Tibial nerve (tissue), 4 donors: Measurements from ENCODE around the gene APH1B. TPM values are rescaled to one million over a fixed set of nuclear protein-coding genes. Genes with fewer than 3 reads are reported as not detected.
A peak's percentile ranks its signal among the peaks of the same experiment; 100 is the strongest.

ENCODE experiments used
- DNase-seq, 2 donors: peaks; one replicate each; pipeline ENCODE4 v3.0.0-alpha.2; 2019; ENCODE audit warnings: low spot score in 2 of 2
- H3K27ac ChIP-seq, 4 donors: fragments of 200-600 bp; sonication (generic) in 3 of 4; one replicate each; pipeline ENCODE4 v1.5.1; 2017 to 2019; ENCODE audit warnings: mild to moderate bottlenecking in 1 of 4
- H3K27me3 ChIP-seq, 2 donors: fragments of 200-600 bp; sonication (generic) in 1 of 2; one replicate each; pipeline versions ENCODE4 v1.5.1 to v1.6.0; 2017 to 2019
- H3K36me3 ChIP-seq, 3 donors: fragments of 200-600 bp; sonication (generic); one replicate each; pipeline ENCODE4 v1.5.1; 2018 to 2019
- H3K4me1 ChIP-seq, 4 donors: fragments of 200-600 bp; sonication (generic) in 3 of 4; one replicate each; pipeline ENCODE4 v1.5.1; 2017 to 2019
- H3K4me3 ChIP-seq, 4 donors: fragments of 200-600 bp; sonication (generic) in 3 of 4; one replicate each; pipeline ENCODE4 v1.5.1; 2017 to 2019; ENCODE audit warnings: mild to moderate bottlenecking in 1 of 4, moderate library complexity in 1 of 4
- H3K9me3 ChIP-seq, 4 donors: fragments of 200-600 bp; sonication (generic) in 3 of 4; one replicate each; pipeline ENCODE4 v1.5.1; 2017 to 2019
- EP300 ChIP-seq, 2 donors: sonication (generic); formaldehyde crosslinking; IDR thresholded peaks; one replicate each; pipeline ENCODE4 v1.6.1; 2017; ENCODE audit warnings: antibody characterized with exemption in 2 of 2, mild to moderate bottlenecking in 1 of 2
- POLR2A ChIP-seq, 2 donors: fragments of 450-650 bp; IDR thresholded peaks; one replicate each; pipeline ENCODE4 v1.6.1; 2017; ENCODE audit warnings: antibody characterized with exemption in 2 of 2, mild to moderate bottlenecking in 2 of 2, moderate library complexity in 2 of 2
- WGBS, 2 donors: methylation state at CpG; one replicate each; pipeline ENCODE4 v1.1.5; 2018; 5-methylcytosine and 5-hydroxymethylcytosine counted together
- total RNA-seq, 4 donors: library from RNA; depleted of rRNA; stranded (reverse); fragments of >200 nt; gene quantifications; one replicate each; pipeline ENCODE4 v1.1.0, GENCODE V29; 2016
- TF ChIP-seq, protein P1 (sequence below), 5 experiments: fragments of 200-600 bp in 3 of 5; fragments of 450-650 bp in 2 of 5; sonication (generic) in 3 of 5; IDR thresholded peaks; one replicate each; pipeline ENCODE4 v1.5.1; 2016 to 2019; ENCODE audit warnings: antibody characterized with exemption in 5 of 5, mild to moderate bottlenecking in 3 of 5, moderate library complexity in 2 of 5

The APH1B gene
- total RNA-seq, 4 donors from 2014 or later: 11.0 to 18.4 (median 16.1) TPM

DNA sequence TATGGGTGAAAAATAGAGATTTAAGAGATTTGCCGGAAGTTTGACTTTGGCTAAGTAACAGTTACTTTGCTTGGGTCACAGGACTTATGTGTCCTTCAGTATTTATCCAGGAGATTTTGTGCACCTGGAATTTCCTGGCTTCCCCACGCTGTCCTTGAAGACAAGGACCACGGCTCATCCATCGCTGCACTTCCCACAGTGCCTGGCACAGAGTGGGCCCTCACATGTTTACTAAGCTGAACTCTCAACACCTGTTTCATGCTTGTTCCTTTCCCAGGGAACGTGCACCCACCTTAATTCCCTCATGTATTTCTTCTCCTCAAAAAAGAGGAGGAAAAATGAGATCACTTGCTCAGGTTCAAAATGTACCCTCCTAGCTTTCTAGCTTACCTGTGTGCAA lies 72.2 kb downstream of the APH1B start:
- no peaks in the 10 kb centered on the region for H3K36me3 ChIP-seq
- TF ChIP-seq EP300 (IDR thresholded peaks at IDR 0.05): no peak
- no peak for DNase-seq
- peaks cover 0 to 46% (median 6%) of the 10 kb centered on the region in 4 donors for H3K4me1 ChIP-seq
- H3K27me3 ChIP-seq: no peaks in the 10 kb centered on the region
- H3K27ac ChIP-seq: peak overlapping the region in 2 of 4 donors; percentile 63 to 68
- no peak overlapping the region for H3K4me3 ChIP-seq
- 95 to 97% methylated on average over 5 of the region's 5 CpGs for WGBS, 2 donors
- H3K9me3 ChIP-seq: no peaks in the 10 kb centered on the region

DNA sequence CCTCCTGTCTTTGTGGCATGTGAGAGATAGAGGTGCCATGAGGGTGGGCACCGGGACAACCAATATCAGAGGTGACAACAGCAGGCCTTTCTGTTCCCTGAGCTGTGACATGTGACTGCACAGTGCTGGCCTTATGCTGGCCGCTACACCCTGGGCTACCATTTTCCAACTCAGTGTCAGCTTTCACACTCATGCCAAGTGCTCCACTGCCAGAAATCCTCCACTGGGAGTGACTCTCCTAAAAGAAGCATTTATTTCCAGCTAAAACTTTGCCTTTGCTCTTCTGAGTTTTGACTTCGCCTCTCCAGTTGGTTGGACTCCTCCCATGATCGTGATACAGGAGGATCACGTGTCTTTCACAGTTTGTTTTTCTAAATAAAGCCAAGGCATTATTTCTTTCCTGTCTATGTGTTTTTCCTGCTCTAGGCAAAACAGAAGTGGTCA lies 72.8 kb downstream of the APH1B start:
- Histone ChIP-seq H3K4me1 (peaks cover 0 to 46% (median 6%) of the 10 kb centered on the region in 4 donors), H3K4me3 (no peak overlapping the region), H3K27me3 (no peaks in the 10 kb centered on the region), H3K9me3 (no peaks in the 10 kb centered on the region), H3K27ac (peak overlapping the region in 3 of 4 donors; percentile 36 to 68 (median 63)), H3K36me3 (no peaks in the 10 kb centered on the region)
- peak in 1 of 2 donors; percentile 55 for DNase-seq
- 41 to 45% methylated on average over 5 of the region's 5 CpGs for WGBS, 2 donors
- TF ChIP-seq EP300 (IDR thresholded peaks at IDR 0.05): peak in 1 of 2 donors; percentile 35
- no peak for TF ChIP-seq POLR2A (IDR thresholded peaks at IDR 0.05)

DNA sequence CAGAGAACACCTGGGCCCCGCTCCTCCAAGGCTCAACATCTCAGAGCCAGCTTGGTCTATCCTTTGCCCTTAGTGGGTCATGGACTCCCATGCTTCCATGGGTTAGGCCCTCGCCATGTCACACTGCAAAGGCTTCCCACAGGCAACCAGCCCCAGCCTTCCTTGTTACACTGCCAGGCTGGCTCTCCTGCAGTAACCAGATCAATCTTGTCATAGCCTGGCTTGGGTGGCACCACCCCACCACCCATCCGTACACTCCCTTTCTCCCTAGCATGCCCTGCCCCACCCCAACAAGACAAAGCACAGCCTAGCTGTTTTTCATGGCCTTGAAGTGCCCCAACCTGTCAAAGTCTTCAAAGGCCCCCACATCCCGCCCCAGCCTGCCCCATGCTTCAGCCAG lies 73.8 kb downstream of the APH1B start:
- TF ChIP-seq EP300 (IDR thresholded peaks at IDR 0.05) (no peak), POLR2A (IDR thresholded peaks at IDR 0.05) (no peak)
- TF ChIP-seq, protein P1, sequence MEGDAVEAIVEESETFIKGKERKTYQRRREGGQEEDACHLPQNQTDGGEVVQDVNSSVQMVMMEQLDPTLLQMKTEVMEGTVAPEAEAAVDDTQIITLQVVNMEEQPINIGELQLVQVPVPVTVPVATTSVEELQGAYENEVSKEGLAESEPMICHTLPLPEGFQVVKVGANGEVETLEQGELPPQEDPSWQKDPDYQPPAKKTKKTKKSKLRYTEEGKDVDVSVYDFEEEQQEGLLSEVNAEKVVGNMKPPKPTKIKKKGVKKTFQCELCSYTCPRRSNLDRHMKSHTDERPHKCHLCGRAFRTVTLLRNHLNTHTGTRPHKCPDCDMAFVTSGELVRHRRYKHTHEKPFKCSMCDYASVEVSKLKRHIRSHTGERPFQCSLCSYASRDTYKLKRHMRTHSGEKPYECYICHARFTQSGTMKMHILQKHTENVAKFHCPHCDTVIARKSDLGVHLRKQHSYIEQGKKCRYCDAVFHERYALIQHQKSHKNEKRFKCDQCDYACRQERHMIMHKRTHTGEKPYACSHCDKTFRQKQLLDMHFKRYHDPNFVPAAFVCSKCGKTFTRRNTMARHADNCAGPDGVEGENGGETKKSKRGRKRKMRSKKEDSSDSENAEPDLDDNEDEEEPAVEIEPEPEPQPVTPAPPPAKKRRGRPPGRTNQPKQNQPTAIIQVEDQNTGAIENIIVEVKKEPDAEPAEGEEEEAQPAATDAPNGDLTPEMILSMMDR (IDR thresholded peaks at IDR 0.05): no peak
- 83 to 97% methylated on average over 4 of the region's 4 CpGs for WGBS, 2 donors
- Histone ChIP-seq H3K4me3 (no peak overlapping the region), H3K27me3 (no peaks in the 10 kb centered on the region), H3K9me3 (no peaks in the 10 kb centered on the region), H3K36me3 (no peaks in the 10 kb centered on the region), H3K27ac (no peak overlapping the region), H3K4me1 (peaks cover 0 to 46% (median 6%) of the 10 kb centered on the region in 4 donors)
- no peak for DNase-seq

DNA sequence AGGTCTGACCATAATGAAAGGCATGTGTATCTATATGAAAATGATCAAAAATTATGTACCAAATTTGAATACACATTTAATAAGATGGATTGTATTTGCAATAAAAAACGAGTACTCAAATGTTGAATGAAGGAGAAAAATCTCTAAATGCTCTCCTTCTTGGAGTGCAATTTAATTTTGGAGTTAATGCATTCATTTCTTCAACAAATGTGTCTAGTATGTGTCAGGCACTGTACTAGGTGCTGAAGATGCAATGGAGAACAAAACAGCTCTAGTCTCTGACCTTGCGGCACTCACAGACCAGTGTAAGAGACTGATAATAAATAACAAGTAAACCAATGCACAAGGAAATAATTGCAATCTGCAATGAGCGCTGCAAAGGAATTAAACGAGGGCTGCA lies 75.4 kb downstream of the APH1B start:
- no peak overlapping the region for H3K4me3 ChIP-seq
- H3K27ac ChIP-seq: no peak overlapping the region
- DNase-seq: no peak
- H3K36me3 ChIP-seq: no peaks in the 10 kb centered on the region
- 87 to 89% methylated on average over 4 of the region's 4 CpGs for WGBS, 2 donors
- no peaks in the 10 kb centered on the region for H3K9me3 ChIP-seq
- TF ChIP-seq EP300 (IDR thresholded peaks at IDR 0.05) (no peak), POLR2A (IDR thresholded peaks at IDR 0.05) (no peak)
- TF ChIP-seq, protein P1 (IDR thresholded peaks at IDR 0.05): no peak
- H3K27me3 ChIP-seq: no peaks in the 10 kb centered on the region
- peaks cover 0 to 30% (median 6%) of the 10 kb centered on the region in 4 donors for H3K4me1 ChIP-seq

DNA sequence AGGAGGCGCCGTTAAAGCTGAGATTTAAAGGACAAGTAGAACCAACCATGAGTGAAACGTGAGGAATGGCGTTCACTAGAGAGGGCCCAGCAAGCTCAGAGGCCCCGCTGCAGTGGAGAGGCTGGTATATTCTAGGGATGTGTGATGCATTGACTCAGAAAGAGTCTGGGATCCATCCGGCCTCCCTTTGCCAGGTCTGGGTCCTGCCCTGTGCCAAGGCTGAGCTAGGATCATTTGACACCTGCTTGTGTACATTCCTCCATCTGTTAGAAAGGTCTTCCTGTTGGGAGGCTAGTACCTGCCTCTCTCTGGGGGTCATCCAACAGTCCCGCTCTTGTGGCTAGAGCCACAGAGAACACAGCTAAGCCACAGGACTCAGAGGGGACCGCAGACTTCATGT lies 75.9 kb downstream of the APH1B start:
- H3K9me3 ChIP-seq: no peaks in the 10 kb centered on the region
- H3K27me3 ChIP-seq: no peaks in the 10 kb centered on the region
- no peak for DNase-seq
- no peak overlapping the region for H3K27ac ChIP-seq
- H3K36me3 ChIP-seq: no peaks in the 10 kb centered on the region
- no peak overlapping the region for H3K4me3 ChIP-seq
- 79 to 80% methylated on average over 8 of the region's 8 CpGs for WGBS, 2 donors
- TF ChIP-seq POLR2A (IDR thresholded peaks at IDR 0.05) (no peak), EP300 (IDR thresholded peaks at IDR 0.05) (no peak)
- TF ChIP-seq, protein P1 (IDR thresholded peaks at IDR 0.05): no peak
- H3K4me1 ChIP-seq: peaks cover 0 to 25% (median 5%) of the 10 kb centered on the region in 4 donors

DNA sequence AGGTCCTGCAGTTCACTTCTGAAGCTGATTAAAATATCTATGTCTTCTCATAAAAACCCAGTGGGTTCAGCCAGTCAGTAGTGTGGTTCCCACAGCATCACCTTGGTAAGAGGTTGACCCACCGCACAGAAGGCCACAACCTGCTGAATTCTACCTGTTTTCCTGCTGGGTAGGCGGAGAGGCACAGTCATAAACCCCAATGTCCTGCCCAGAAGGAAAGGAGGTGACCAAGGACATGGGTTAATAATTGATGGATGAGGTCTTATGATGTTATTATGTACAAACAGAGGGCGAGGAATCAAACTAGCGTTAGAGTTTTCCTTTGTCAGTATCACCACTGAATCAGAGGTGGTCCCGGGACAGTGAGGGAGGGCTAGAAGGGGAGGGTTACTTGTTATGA lies 76.5 kb downstream of the APH1B start:
- Histone ChIP-seq H3K4me1 (peaks cover 0 to 19% (median 3%) of the 10 kb centered on the region in 4 donors), H3K4me3 (no peak overlapping the region), H3K36me3 (no peaks in the 10 kb centered on the region), H3K27ac (peak overlapping the region in 1 of 4 donors; percentile 45), H3K9me3 (no peaks in the 10 kb centered on the region), H3K27me3 (no peaks in the 10 kb centered on the region)
- WGBS, 2 donors: 81 to 87% methylated on average over 5 of the region's 5 CpGs
- DNase-seq: no peak
- TF ChIP-seq POLR2A (IDR thresholded peaks at IDR 0.05) (no peak), EP300 (IDR thresholded peaks at IDR 0.05) (no peak)
- TF ChIP-seq, protein P1 (IDR thresholded peaks at IDR 0.05): no peak
